A673 (cell line): ENCODE measurements around the gene PLPP1. TPM values are rescaled to one million over a fixed set of nuclear protein-coding genes. Genes with fewer than 3 reads are reported as not detected.

ENCODE experiments used
- BruUV-seq: library from RNA; stranded (reverse); fragments of 400-500 nt; replicated peaks from 2 replicates; lab custom pipeline; 2021; lab: Mats Ljungman, UMichigan
- CTCF ChIA-PET: fragments of 300-600 bp; sonication (Branson Sonifier 250); formaldehyde crosslinking; loops from one replicate; lab custom pipeline; 2022; ENCODE audit warnings: antibody characterized with exemption; lab: Charles Lee
- POLR2A ChIA-PET: fragments of 300-600 bp; sonication (Branson Sonifier 250); formaldehyde crosslinking; loops from one replicate; lab custom pipeline; 2022; ENCODE audit warnings: antibody characterized with exemption; ENCODE audit not compliant: low non-redundant PET; lab: Charles Lee
- DNase-seq: peaks from one replicate; pipeline ENCODE4 v3.0.0-alpha.2; 2015; ENCODE audit warnings: low spot score
- H3K27ac ChIP-seq: fragments of 200-600 bp; sonication (generic); 2 replicates; pipeline ENCODE4 v1.5.1; 2016; ENCODE audit warnings: mixed run types, low read depth, mild to moderate bottlenecking, mixed read lengths, antibody characterized with exemption, low read length; ENCODE audit not compliant: poor library complexity, severe bottlenecking
- H3K27me3 ChIP-seq: fragments of 200-600 bp; sonication (generic); replicated peaks from 2 replicates; pipeline ENCODE4 v1.6.1; 2017; ENCODE audit warnings: mixed run types, low read depth, mild to moderate bottlenecking, mixed read lengths, antibody characterized with exemption, low read length; ENCODE audit not compliant: insufficient read depth, poor library complexity
- H3K36me3 ChIP-seq: fragments of 200-600 bp; sonication (generic); 2 replicates; pipeline ENCODE4 v1.6.1; 2016; ENCODE audit warnings: mixed run types, mild to moderate bottlenecking, mixed read lengths, antibody characterized with exemption, low read length; ENCODE audit not compliant: insufficient read depth, poor library complexity, severe bottlenecking
- H3K4me1 ChIP-seq: fragments of 200-600 bp; sonication (generic); 2 replicates; pipeline ENCODE4 v1.6.1; 2017; ENCODE audit warnings: mixed run types, mild to moderate bottlenecking, mixed read lengths, antibody characterized with exemption, low read length; ENCODE audit not compliant: insufficient read depth, poor library complexity, severe bottlenecking
- H3K4me3 ChIP-seq: fragments of 200-600 bp; sonication (generic); 2 replicates; pipeline ENCODE4 v1.5.1; 2016; ENCODE audit warnings: low read depth, mixed run types, mild to moderate bottlenecking, mixed read lengths, low read length; ENCODE audit not compliant: poor library complexity, severe bottlenecking
- H3K9me3 ChIP-seq: fragments of 200-600 bp; sonication (generic); 2 replicates; pipeline ENCODE4 v1.6.1; 2016; ENCODE audit warnings: mixed run types, low read depth, mild to moderate bottlenecking, mixed read lengths, antibody characterized with exemption, low read length; ENCODE audit not compliant: poor library complexity, severe bottlenecking
- EZH2 ChIP-seq: fragments of 200-600 bp; sonication (generic); IDR thresholded peaks from 2 replicates; pipeline ENCODE4 v1.6.1; 2017; ENCODE audit warnings: borderline replicate concordance, low read depth, mild to moderate bottlenecking, mixed read lengths, antibody characterized with exemption, low read length; ENCODE audit not compliant: poor library complexity, severe bottlenecking
- intact Hi-C: fragments of 100-400 bp; cut with micrococcal nuclease; formaldehyde crosslinking; loops from one replicate; pipeline ENCODE4 v1.10.0; 2022; ENCODE audit not compliant: unreplicated experiment
- total RNA-seq: library from RNA; stranded (reverse); gene quantifications from 2 replicates; pipeline ENCODE4 v1.2.3, GENCODE V29; 2021
- TF ChIP-seq, protein P1 (sequence below): fragments of 300-800, 200-600 bp; sonication (generic); conservative IDR thresholded peaks from 2 replicates; pipeline ENCODE4 v1.5.1; 2017; ENCODE audit warnings: low read depth, mild to moderate bottlenecking, antibody characterized with exemption, low read length, moderate library complexity, mixed read lengths

The PLPP1 gene
- total RNA-seq, 1 experiment from 2014 or later: 6.7 TPM

- ChIA-PET CTCF (no interaction called here), POLR2A (no interaction called here)
- Histone ChIP-seq H3K27me3 (no peaks in the 10 kb centered on the region), H3K4me1 (no peaks in the 10 kb centered on the region), H3K36me3 (peaks cover 33% of the 10 kb centered on the region), H3K27ac (no peak overlapping the region), H3K4me3 (no peak overlapping the region), H3K9me3 (peaks cover 14% of the 10 kb centered on the region)
- TF ChIP-seq, protein P1, sequence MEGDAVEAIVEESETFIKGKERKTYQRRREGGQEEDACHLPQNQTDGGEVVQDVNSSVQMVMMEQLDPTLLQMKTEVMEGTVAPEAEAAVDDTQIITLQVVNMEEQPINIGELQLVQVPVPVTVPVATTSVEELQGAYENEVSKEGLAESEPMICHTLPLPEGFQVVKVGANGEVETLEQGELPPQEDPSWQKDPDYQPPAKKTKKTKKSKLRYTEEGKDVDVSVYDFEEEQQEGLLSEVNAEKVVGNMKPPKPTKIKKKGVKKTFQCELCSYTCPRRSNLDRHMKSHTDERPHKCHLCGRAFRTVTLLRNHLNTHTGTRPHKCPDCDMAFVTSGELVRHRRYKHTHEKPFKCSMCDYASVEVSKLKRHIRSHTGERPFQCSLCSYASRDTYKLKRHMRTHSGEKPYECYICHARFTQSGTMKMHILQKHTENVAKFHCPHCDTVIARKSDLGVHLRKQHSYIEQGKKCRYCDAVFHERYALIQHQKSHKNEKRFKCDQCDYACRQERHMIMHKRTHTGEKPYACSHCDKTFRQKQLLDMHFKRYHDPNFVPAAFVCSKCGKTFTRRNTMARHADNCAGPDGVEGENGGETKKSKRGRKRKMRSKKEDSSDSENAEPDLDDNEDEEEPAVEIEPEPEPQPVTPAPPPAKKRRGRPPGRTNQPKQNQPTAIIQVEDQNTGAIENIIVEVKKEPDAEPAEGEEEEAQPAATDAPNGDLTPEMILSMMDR: no peak
- TF ChIP-seq EZH2: no peak
- no TSS peak for BruUV-seq
- intact Hi-C loops: no loop called here
- no peak for DNase-seq
Measured at GRCh38 chr5:55387865-55388264, 146.9 kb downstream of the PLPP1 start.

GRCh38 chr5:55386356-55386755 lies 148.4 kb downstream of the PLPP1 start:
- H3K36me3 ChIP-seq: peaks cover 31% of the 10 kb centered on the region
- intact Hi-C loops: no loop called here
- TF ChIP-seq, protein P1: no peak
- TF ChIP-seq EZH2: no peak
- H3K4me3 ChIP-seq: no peak overlapping the region
- no peak for DNase-seq
- no peak overlapping the region for H3K27ac ChIP-seq
- BruUV-seq: no TSS peak
- no peaks in the 10 kb centered on the region for H3K4me1 ChIP-seq
- CTCF ChIA-PET: no interaction called here
- H3K27me3 ChIP-seq: no peaks in the 10 kb centered on the region
- POLR2A ChIA-PET: no interaction called here
- peaks cover 5% of the 10 kb centered on the region for H3K9me3 ChIP-seq

GRCh38 chr5:55385846-55386245 lies 148.9 kb downstream of the PLPP1 start:
- no TSS peak for BruUV-seq
- no peaks in the 10 kb centered on the region for H3K4me1 ChIP-seq
- no peak overlapping the region for H3K27ac ChIP-seq
- POLR2A ChIA-PET: no interaction called here
- H3K27me3 ChIP-seq: no peaks in the 10 kb centered on the region
- no peak overlapping the region for H3K4me3 ChIP-seq
- H3K9me3 ChIP-seq: peaks cover 5% of the 10 kb centered on the region
- H3K36me3 ChIP-seq: peaks cover 31% of the 10 kb centered on the region
- CTCF ChIA-PET: no interaction called here
- DNase-seq: no peak
- intact Hi-C loops: no loop called here
- TF ChIP-seq, protein P1: no peak
- no peak for TF ChIP-seq EZH2
